GM19438 (cell line): ENCODE results near the gene CDC42.

ENCODE experiments used
- ATAC-seq: cut with Tn5 transposase; IDR thresholded peaks from one replicate; pipeline ENCODE4 v1.9.1; 2021; ENCODE audit warnings: low read depth; ENCODE audit not compliant: unreplicated experiment

The CDC42 gene

GRCh38 chr1:22124592-22125229 lies 72.2 kb downstream of the CDC42 start:
- no peak for ATAC-seq

GRCh38 chr1:22126531-22126930 lies 74.0 kb downstream of the CDC42 start:
- ATAC-seq = no peak

- ATAC-seq = no peak
These were observed 74.7 kb downstream of the CDC42 start for GRCh38 chr1:22127248-22127647.

GRCh38 chr1:22127731-22128130 lies 75.2 kb downstream of the CDC42 start:
- no peak for ATAC-seq

GRCh38 chr1:22128392-22128791 lies 75.9 kb downstream of the CDC42 start:
- no peak for ATAC-seq

- no peak for ATAC-seq
These were observed 77.1 kb downstream of the CDC42 start for GRCh38 chr1:22129501-22130117.

GRCh38 chr1:22131062-22131461 lies 78.6 kb downstream of the CDC42 start:
- ATAC-seq = no peak

GRCh38 chr1:22131875-22132486 lies 79.5 kb downstream of the CDC42 start:
- ATAC-seq = no peak

- ATAC-seq = no peak
These were observed 80.2 kb downstream of the CDC42 start for GRCh38 chr1:22132517-22133235.

GRCh38 chr1:22133247-22133930 lies 80.9 kb downstream of the CDC42 start:
- ATAC-seq = no peak

- ATAC-seq = no peak
These were observed 81.4 kb downstream of the CDC42 start for GRCh38 chr1:22133931-22134324.

- no peak for ATAC-seq
These were observed 84.7 kb downstream of the CDC42 start for GRCh38 chr1:22137004-22137720.

- ATAC-seq = no peak
These were observed 86.6 kb downstream of the CDC42 start for GRCh38 chr1:22139066-22139594.

GRCh38 chr1:22139817-22140216 lies 87.3 kb downstream of the CDC42 start:
- no peak for ATAC-seq
